Karpas-422 (cell line): ENCODE data around the gene DNLZ. TPM values are rescaled to one million over a fixed set of nuclear protein-coding genes. Genes with fewer than 3 reads are reported as not detected.
A peak's percentile ranks its signal among the peaks of the same experiment; 100 is the strongest.

Source experiments
- DNase-seq: peaks from one replicate; pipeline ENCODE4 v3.0.0-alpha.2; 2015
- H2AFZ ChIP-seq: fragments of 200-600 bp; sonication (generic); 2 replicates; pipeline ENCODE4 v1.6.1; 2014; ENCODE audit warnings: antibody characterized with exemption, low read length, mixed read lengths
- H3K27ac ChIP-seq: fragments of 200-600 bp; sonication (generic); 2 replicates; pipeline ENCODE4 v1.5.1; 2014; ENCODE audit warnings: mild to moderate bottlenecking, low read length, moderate library complexity
- H3K27me3 ChIP-seq: fragments of 200-600 bp; sonication (generic); 2 replicates; pipeline ENCODE4 v1.6.1; 2014; ENCODE audit warnings: low read length, mixed read lengths
- H3K36me3 ChIP-seq: fragments of 200-600 bp; sonication (generic); 2 replicates; pipeline ENCODE4 v1.6.1; 2014; ENCODE audit warnings: low read length, mixed read lengths; ENCODE audit not compliant: insufficient read depth
- H3K4me1 ChIP-seq: fragments of 200-600 bp; sonication (generic); 2 replicates; pipeline ENCODE4 v1.6.1; 2014; ENCODE audit warnings: mild to moderate bottlenecking, low read length, mixed read lengths
- H3K4me2 ChIP-seq: fragments of 200-600 bp; sonication (generic); 2 replicates; pipeline ENCODE4 v1.6.1; 2014; ENCODE audit warnings: low read length, low read depth, mild to moderate bottlenecking; ENCODE audit not compliant: poor library complexity, severe bottlenecking
- H3K4me3 ChIP-seq: fragments of 200-600 bp; sonication (generic); 2 replicates; pipeline ENCODE4 v1.5.1; 2014; ENCODE audit warnings: mild to moderate bottlenecking, antibody characterized with exemption, low read length, mixed read lengths
- H3K79me2 ChIP-seq: fragments of 200-600 bp; sonication (generic); 2 replicates; pipeline ENCODE4 v1.6.1; 2014; ENCODE audit warnings: mild to moderate bottlenecking, low read length, mixed read lengths
- H3K9ac ChIP-seq: fragments of 200-600 bp; sonication (generic); 2 replicates; pipeline ENCODE4 v1.6.0; 2014; ENCODE audit warnings: low read length
- H3K9me2 ChIP-seq: fragments of 200-600 bp; sonication (generic), shearing (Covaris generic); replicated peaks from 2 replicates; pipeline ENCODE4 v1.6.0; 2014; ENCODE audit warnings: mild to moderate bottlenecking, low read length, moderate library complexity; ENCODE audit not compliant: insufficient read depth
- H3K9me3 ChIP-seq: fragments of 300-700, 200-600 bp; sonication (generic); 2 replicates; pipeline ENCODE4 v1.6.1; 2014; ENCODE audit warnings: low read length, mixed read lengths
- H4K20me1 ChIP-seq: fragments of 200-600 bp; sonication (generic); 2 replicates; pipeline ENCODE4 v1.6.1; 2014; ENCODE audit warnings: mild to moderate bottlenecking, antibody characterized with exemption, low read length, low read depth; ENCODE audit not compliant: insufficient read depth
- total RNA-seq: library from RNA; depleted of rRNA; stranded (reverse); fragments of >200 nt; shearing (Covaris generic); gene quantifications from 2 replicates; pipeline ENCODE4 v1.2.3, GENCODE V29; 2014; ENCODE audit warnings: low replicate concordance

Gene DNLZ
- total RNA-seq, 1 experiment from 2014 or later = 40.1 TPM

- H3K4me2 ChIP-seq = no peak overlapping the region
- H3K4me3 ChIP-seq = no peak overlapping the region
Measured at GRCh38 chr9:136339958-136340310, 23.6 kb downstream of the DNLZ start.

GRCh38 chr9:136339173-136339957 lies 24.2 kb downstream of the DNLZ start:
- peak; percentile 91 for DNase-seq
- no peaks in the 10 kb centered on the region for H3K9me2 ChIP-seq
- peak overlapping the region; percentile 49 for H3K4me2 ChIP-seq
- 0 out of 2 replicates have a peak, but pooled peaks cover 7% of the 10 kb centered on the region for H4K20me1 ChIP-seq
- peak overlapping the region; percentile 24; the same call in 1 of the 2 replicates for H3K4me3 ChIP-seq
- H3K27ac ChIP-seq = peak overlapping the region; percentile 73
- H3K4me1 ChIP-seq = peaks cover 67% of the 10 kb centered on the region
- no peaks in the 10 kb centered on the region for H3K9me3 ChIP-seq
- H3K27me3 ChIP-seq = no peaks in the 10 kb centered on the region
- no peaks in the 10 kb centered on the region for H3K36me3 ChIP-seq
- no peak overlapping the region for H2AFZ ChIP-seq
- peak overlapping the region; percentile 61 for H3K9ac ChIP-seq
- no peaks in the 10 kb centered on the region for H3K79me2 ChIP-seq

More at GRCh38 chr9:136339958-136340310, 23.6 kb downstream of the DNLZ start:
- DNase-seq = no peak
- Histone ChIP-seq H3K9ac (no peak overlapping the region), H3K36me3 (no peaks in the 10 kb centered on the region), H3K9me2 (no peaks in the 10 kb centered on the region), H2AFZ (no peak overlapping the region), H3K27me3 (no peaks in the 10 kb centered on the region), H3K4me1 (peaks cover 67% of the 10 kb centered on the region), H3K27ac (no peak overlapping the region), H3K9me3 (no peaks in the 10 kb centered on the region), H3K79me2 (no peaks in the 10 kb centered on the region), H4K20me1 (0 out of 2 replicates have a peak, but pooled peaks cover 8% of the 10 kb centered on the region)

GRCh38 chr9:136338511-136338910 lies 25.0 kb downstream of the DNLZ start:
- no peak for DNase-seq
- H3K79me2 ChIP-seq = no peaks in the 10 kb centered on the region
- peak overlapping the region; percentile 73 for H3K27ac ChIP-seq
- peak overlapping the region; percentile 61 for H3K9ac ChIP-seq
- no peaks in the 10 kb centered on the region for H3K9me3 ChIP-seq
- H3K4me1 ChIP-seq = peaks cover 73% of the 10 kb centered on the region
- no peak overlapping the region for H2AFZ ChIP-seq
- no peaks in the 10 kb centered on the region for H3K36me3 ChIP-seq
- peak overlapping the region; percentile 38; the same call in 1 of the 2 replicates for H3K4me3 ChIP-seq
- H3K4me2 ChIP-seq = peak overlapping the region; percentile 49
- H4K20me1 ChIP-seq = 0 out of 2 replicates have a peak, but pooled peaks cover 6% of the 10 kb centered on the region
- no peaks in the 10 kb centered on the region for H3K27me3 ChIP-seq
- no peaks in the 10 kb centered on the region for H3K9me2 ChIP-seq

- peaks cover 74% of the 10 kb centered on the region for H3K4me1 ChIP-seq
- no peaks in the 10 kb centered on the region for H3K9me2 ChIP-seq
- H3K9me3 ChIP-seq = no peaks in the 10 kb centered on the region
- no peak overlapping the region for H3K4me2 ChIP-seq
- no peaks in the 10 kb centered on the region for H3K36me3 ChIP-seq
- peak overlapping the region; percentile 38; the same call in 1 of the 2 replicates for H3K4me3 ChIP-seq
- no peaks in the 10 kb centered on the region for H4K20me1 ChIP-seq
- no peaks in the 10 kb centered on the region for H3K27me3 ChIP-seq
- no peak overlapping the region for H2AFZ ChIP-seq
- no peaks in the 10 kb centered on the region for H3K79me2 ChIP-seq
- peak overlapping the region; percentile 61 for H3K9ac ChIP-seq
- H3K27ac ChIP-seq = 0 out of 2 replicates have a peak overlapping the region, but pooled peaks have one; percentile 73
- no peak for DNase-seq
Measured at GRCh38 chr9:136337416-136338395, 25.8 kb downstream of the DNLZ start.

DNA sequence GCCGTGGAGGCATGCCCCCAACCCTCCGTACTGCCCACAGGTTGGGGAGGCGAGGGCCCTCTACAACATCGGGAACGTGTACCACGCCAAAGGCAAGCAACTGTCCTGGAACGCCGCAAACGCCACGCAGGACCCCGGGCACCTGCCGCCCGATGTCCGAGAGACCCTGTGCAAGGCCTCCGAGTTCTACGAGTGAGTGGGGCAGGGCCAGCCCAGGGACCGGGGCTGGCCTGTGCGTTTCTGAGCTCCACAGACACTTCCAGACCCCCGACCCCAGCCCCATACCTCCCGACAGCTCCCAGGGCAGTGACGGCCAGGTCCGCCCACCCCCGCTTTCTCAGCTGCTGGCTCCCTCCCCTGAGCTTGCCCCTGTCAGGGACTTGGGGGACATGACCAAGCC lies 26.7 kb downstream of the DNLZ start:
- H2AFZ ChIP-seq = no peak overlapping the region
- H3K9ac ChIP-seq = no peak overlapping the region
- no peaks in the 10 kb centered on the region for H3K27me3 ChIP-seq
- no peak for DNase-seq
- H3K4me2 ChIP-seq = no peak overlapping the region
- peaks cover 74% of the 10 kb centered on the region for H3K4me1 ChIP-seq
- H3K27ac ChIP-seq = no peak overlapping the region
- no peaks in the 10 kb centered on the region for H4K20me1 ChIP-seq
- no peaks in the 10 kb centered on the region for H3K9me2 ChIP-seq
- no peaks in the 10 kb centered on the region for H3K9me3 ChIP-seq
- H3K36me3 ChIP-seq = no peaks in the 10 kb centered on the region
- no peaks in the 10 kb centered on the region for H3K79me2 ChIP-seq
- no peak overlapping the region for H3K4me3 ChIP-seq

GRCh38 chr9:136336156-136336870 lies 27.2 kb downstream of the DNLZ start:
- Histone ChIP-seq H3K27ac (no peak overlapping the region), H3K27me3 (no peaks in the 10 kb centered on the region), H3K79me2 (no peaks in the 10 kb centered on the region), H3K4me3 (no peak overlapping the region), H2AFZ (no peak overlapping the region), H4K20me1 (no peaks in the 10 kb centered on the region), H3K4me2 (no peak overlapping the region), H3K9me2 (no peaks in the 10 kb centered on the region), H3K9me3 (no peaks in the 10 kb centered on the region), H3K36me3 (no peaks in the 10 kb centered on the region), H3K9ac (no peak overlapping the region), H3K4me1 (peaks cover 73% of the 10 kb centered on the region)
- no peak for DNase-seq

- no peak overlapping the region for H3K27ac ChIP-seq
- no peaks in the 10 kb centered on the region for H3K79me2 ChIP-seq
- DNase-seq = no peak
- no peaks in the 10 kb centered on the region for H3K36me3 ChIP-seq
- H3K4me1 ChIP-seq = peaks cover 73% of the 10 kb centered on the region
- H3K4me3 ChIP-seq = no peak overlapping the region
- H2AFZ ChIP-seq = no peak overlapping the region
- H3K4me2 ChIP-seq = no peak overlapping the region
- H3K9me3 ChIP-seq = no peaks in the 10 kb centered on the region
- no peak overlapping the region for H3K9ac ChIP-seq
- no peaks in the 10 kb centered on the region for H3K9me2 ChIP-seq
- no peaks in the 10 kb centered on the region for H3K27me3 ChIP-seq
- H4K20me1 ChIP-seq = no peaks in the 10 kb centered on the region
Measured at GRCh38 chr9:136335296-136336155, 28.0 kb downstream of the DNLZ start.
